Measurements from ENCODE around the gene NDUFB11.

NDUFB11 gene

GRCh38 chrX:47178337-47178736 lies 33.8 kb upstream of the NDUFB11 start:
- Histone ChIP-seq H3K9me3 (ENCODE audit: low read depth, low read length) (no peaks in the 10 kb centered on the region), H3K27ac (no peak overlapping the region), H3K4me3 (no peak overlapping the region), H3K36me3 (ENCODE audit: insufficient read depth, low read length) (peaks cover 42% of the 10 kb centered on the region; the same call in 1 of the 2 replicates), H3K9ac (ENCODE audit: insufficient read length) (no peak overlapping the region)
- no peak for TF ChIP-seq FOXP2 (optimal IDR thresholded peaks at IDR 0.05; ENCODE audit: control extremely low read depth, extremely low read length, insufficient read depth)
- TF ChIP-seq POLR2AphosphoS5 (IDR thresholded peaks at IDR 0.05; ENCODE audit: borderline replicate concordance, low read depth, low read length): no peak
- no peak for TF ChIP-seq EZH2 (IDR thresholded peaks at IDR 0.05)
- DNase-seq (ENCODE audit: low read depth, low spot score): no peak

- DNase-seq (ENCODE audit: low read depth, low spot score): no peak
- no peak overlapping the region for H3K4me3 ChIP-seq
- TF ChIP-seq EZH2 (IDR thresholded peaks at IDR 0.05) (no peak), POLR2AphosphoS5 (IDR thresholded peaks at IDR 0.05; ENCODE audit: borderline replicate concordance, low read depth, low read length) (no peak), FOXP2 (optimal IDR thresholded peaks at IDR 0.05; ENCODE audit: control extremely low read depth, extremely low read length, insufficient read depth) (no peak)
- H3K27ac ChIP-seq: no peak overlapping the region
- H3K9me3 ChIP-seq (ENCODE audit: low read depth, low read length): no peaks in the 10 kb centered on the region
- H3K36me3 ChIP-seq (ENCODE audit: insufficient read depth, low read length): peaks cover 41% of the 10 kb centered on the region; the same call in 1 of the 2 replicates
- H3K9ac ChIP-seq (ENCODE audit: insufficient read length): no peak overlapping the region
Measured at GRCh38 chrX:47177079-47177478, 32.6 kb upstream of the NDUFB11 start.

DNA sequence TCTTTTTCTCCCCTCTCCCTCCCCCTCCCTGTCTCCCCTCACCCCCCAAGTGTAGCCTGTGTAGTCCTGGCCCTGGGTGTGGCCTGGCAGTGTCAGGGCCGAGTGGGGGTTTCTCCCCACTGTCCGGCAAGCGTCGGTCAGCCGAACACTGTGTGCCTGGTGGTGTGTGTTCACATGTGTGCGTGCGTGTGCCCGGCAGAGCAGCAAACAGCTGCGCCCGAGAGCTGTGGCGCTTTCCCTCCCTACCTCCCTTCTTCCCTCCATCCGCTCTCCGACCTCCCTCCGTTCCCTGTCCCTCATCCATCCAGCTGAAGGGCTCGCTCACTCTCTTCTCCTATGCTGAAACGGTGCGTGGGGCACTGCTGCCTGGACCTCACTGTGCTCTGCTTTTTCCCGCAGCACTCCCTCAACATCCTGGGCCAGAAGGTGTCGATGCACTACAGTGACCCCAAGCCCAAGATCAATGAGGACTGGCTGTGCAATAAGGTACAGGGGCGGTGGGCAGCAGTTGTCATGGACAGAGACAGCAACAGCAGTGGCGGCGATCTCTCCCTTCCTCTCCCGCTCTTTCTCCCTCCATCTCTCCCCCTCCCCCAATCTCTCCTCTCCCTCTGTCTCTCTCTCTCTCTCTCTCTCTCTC lies 31.7 kb upstream of the NDUFB11 start:
- TF ChIP-seq EZH2 (IDR thresholded peaks at IDR 0.05): no peak
- TF ChIP-seq POLR2AphosphoS5 (IDR thresholded peaks at IDR 0.05; ENCODE audit: borderline replicate concordance, low read depth, low read length): no peak
- TF ChIP-seq FOXP2 (optimal IDR thresholded peaks at IDR 0.05; ENCODE audit: control extremely low read depth, extremely low read length, insufficient read depth): no peak
- no peak for DNase-seq (ENCODE audit: low read depth, low spot score)
- no peak overlapping the region for H3K9ac ChIP-seq (ENCODE audit: insufficient read length)
- no peak overlapping the region for H3K27ac ChIP-seq
- no peak overlapping the region for H3K4me3 ChIP-seq
- H3K9me3 ChIP-seq (ENCODE audit: low read depth, low read length): no peaks in the 10 kb centered on the region
- peaks cover 34% of the 10 kb centered on the region; the same call in 1 of the 2 replicates for H3K36me3 ChIP-seq (ENCODE audit: insufficient read depth, low read length)

- Histone ChIP-seq H3K27ac (no peak overlapping the region), H3K4me3 (no peak overlapping the region), H3K9me3 (ENCODE audit: low read depth, low read length) (no peaks in the 10 kb centered on the region), H3K36me3 (ENCODE audit: insufficient read depth, low read length) (peaks cover 31% of the 10 kb centered on the region; the same call in 1 of the 2 replicates), H3K9ac (ENCODE audit: insufficient read length) (no peak overlapping the region)
- TF ChIP-seq EZH2 (IDR thresholded peaks at IDR 0.05) (no peak), FOXP2 (optimal IDR thresholded peaks at IDR 0.05; ENCODE audit: control extremely low read depth, extremely low read length, insufficient read depth) (no peak), POLR2AphosphoS5 (IDR thresholded peaks at IDR 0.05; ENCODE audit: borderline replicate concordance, low read depth, low read length) (no peak)
- DNase-seq (ENCODE audit: low read depth, low spot score): no peak
Measured at GRCh38 chrX:47175588-47175980, 31.1 kb upstream of the NDUFB11 start.

- Histone ChIP-seq H3K9me3 (ENCODE audit: low read depth, low read length) (no peaks in the 10 kb centered on the region), H3K27ac (no peak overlapping the region), H3K36me3 (ENCODE audit: insufficient read depth, low read length) (peaks cover 31% of the 10 kb centered on the region; the same call in 1 of the 2 replicates), H3K9ac (ENCODE audit: insufficient read length) (no peak overlapping the region), H3K4me3 (no peak overlapping the region)
- DNase-seq (ENCODE audit: low read depth, low spot score): no peak
- no peak for TF ChIP-seq FOXP2 (optimal IDR thresholded peaks at IDR 0.05; ENCODE audit: control extremely low read depth, extremely low read length, insufficient read depth)
- no peak for TF ChIP-seq POLR2AphosphoS5 (IDR thresholded peaks at IDR 0.05; ENCODE audit: borderline replicate concordance, low read depth, low read length)
- no peak for TF ChIP-seq EZH2 (IDR thresholded peaks at IDR 0.05)
Measured at GRCh38 chrX:47174846-47175587, 30.5 kb upstream of the NDUFB11 start.

DNA sequence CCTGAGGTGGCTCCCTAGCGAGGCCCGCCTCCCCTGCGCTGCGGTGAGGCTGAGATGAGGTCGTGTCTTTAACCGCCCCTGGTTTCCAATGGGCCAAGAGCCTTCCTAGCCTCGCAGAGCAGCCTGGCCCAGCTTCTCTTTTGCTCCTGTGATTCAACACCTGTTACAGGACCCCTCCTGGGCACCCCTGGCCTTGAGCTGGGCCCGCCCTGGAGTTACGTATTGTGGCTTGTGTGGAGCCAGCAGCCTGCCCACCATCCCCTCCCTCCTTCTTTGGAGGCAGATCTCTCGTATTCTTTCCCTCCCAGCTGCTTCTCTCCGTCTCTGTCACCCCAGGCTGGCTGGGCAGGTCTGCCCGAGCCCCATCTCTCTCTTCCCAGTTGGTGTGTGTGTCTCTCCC lies 29.9 kb upstream of the NDUFB11 start:
- no peaks in the 10 kb centered on the region for H3K9me3 ChIP-seq (ENCODE audit: low read depth, low read length)
- H3K27ac ChIP-seq: no peak overlapping the region
- peaks cover 29% of the 10 kb centered on the region; the same call in 1 of the 2 replicates for H3K36me3 ChIP-seq (ENCODE audit: insufficient read depth, low read length)
- no peak overlapping the region for H3K4me3 ChIP-seq
- H3K9ac ChIP-seq (ENCODE audit: insufficient read length): no peak overlapping the region
- no peak for DNase-seq (ENCODE audit: low read depth, low spot score)
- TF ChIP-seq POLR2AphosphoS5 (IDR thresholded peaks at IDR 0.05; ENCODE audit: borderline replicate concordance, low read depth, low read length) (no peak), EZH2 (IDR thresholded peaks at IDR 0.05) (no peak), FOXP2 (optimal IDR thresholded peaks at IDR 0.05; ENCODE audit: control extremely low read depth, extremely low read length, insufficient read depth) (no peak)

GRCh38 chrX:47172971-47173792 lies 28.7 kb upstream of the NDUFB11 start:
- Histone ChIP-seq H3K9me3 (ENCODE audit: low read depth, low read length) (no peaks in the 10 kb centered on the region), H3K9ac (ENCODE audit: insufficient read length) (no peak overlapping the region), H3K4me3 (no peak overlapping the region), H3K36me3 (ENCODE audit: insufficient read depth, low read length) (peaks cover 24% of the 10 kb centered on the region; the same call in 1 of the 2 replicates), H3K27ac (no peak overlapping the region)
- TF ChIP-seq POLR2AphosphoS5 (IDR thresholded peaks at IDR 0.05; ENCODE audit: borderline replicate concordance, low read depth, low read length): no peak
- TF ChIP-seq EZH2 (IDR thresholded peaks at IDR 0.05): no peak
- TF ChIP-seq FOXP2 (optimal IDR thresholded peaks at IDR 0.05; ENCODE audit: control extremely low read depth, extremely low read length, insufficient read depth): no peak
- no peak for DNase-seq (ENCODE audit: low read depth, low spot score)

DNA sequence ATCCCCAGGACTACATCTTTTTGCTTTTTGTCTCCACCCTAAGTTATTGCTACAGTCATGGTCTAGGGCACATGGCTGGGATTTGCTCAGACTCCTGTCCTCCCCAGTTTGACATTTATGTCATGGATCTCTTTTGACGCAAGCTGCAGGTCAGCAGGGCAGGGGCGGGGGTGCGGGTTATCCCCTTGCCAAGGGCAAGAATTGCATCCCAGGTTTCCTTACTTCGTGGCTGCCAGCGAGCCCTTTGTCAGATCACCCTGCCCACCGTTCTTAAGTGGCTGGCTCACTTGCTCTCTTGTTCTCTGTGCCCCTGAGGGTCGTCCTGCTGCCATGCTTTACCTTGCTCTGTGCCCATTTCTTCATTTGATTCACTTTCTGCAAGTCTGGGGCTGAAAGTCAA lies 28.0 kb upstream of the NDUFB11 start:
- Histone ChIP-seq H3K9ac (ENCODE audit: insufficient read length) (no peak overlapping the region), H3K27ac (no peak overlapping the region), H3K36me3 (ENCODE audit: insufficient read depth, low read length) (peaks cover 18% of the 10 kb centered on the region; the same call in 1 of the 2 replicates), H3K9me3 (ENCODE audit: low read depth, low read length) (no peaks in the 10 kb centered on the region), H3K4me3 (no peak overlapping the region)
- DNase-seq (ENCODE audit: low read depth, low spot score): no peak
- TF ChIP-seq EZH2 (IDR thresholded peaks at IDR 0.05) (no peak), POLR2AphosphoS5 (IDR thresholded peaks at IDR 0.05; ENCODE audit: borderline replicate concordance, low read depth, low read length) (no peak), FOXP2 (optimal IDR thresholded peaks at IDR 0.05; ENCODE audit: control extremely low read depth, extremely low read length, insufficient read depth) (no peak)

Measured in SK-N-MC (cell line).